Gastrocnemius medialis (tissue), 4 donors: ENCODE data around the gene CGB7.

ENCODE experiments used
- POLR2A ChIP-seq, 2 donors: fragments of 450-650 bp; IDR thresholded peaks; one replicate each; pipeline ENCODE4 v1.6.1; 2017; ENCODE audit warnings: antibody characterized with exemption in 2 of 2, mild to moderate bottlenecking in 2 of 2, moderate library complexity in 2 of 2
- TF ChIP-seq, protein P1 (sequence below), 5 experiments: fragments of 450-650 bp in 3 of 5; fragments of 200-600 bp in 2 of 5; sonication (generic) in 2 of 5; IDR thresholded peaks in 4 of 5; conservative IDR thresholded peaks in 1 of 5; 1 replicate in 4 of 5; 2 replicates in 1 of 5; pipeline ENCODE4 v1.5.1; 2016 to 2019; ENCODE audit warnings: antibody characterized with exemption in 5 of 5, mild to moderate bottlenecking in 3 of 5, moderate library complexity in 3 of 5

DNA sequence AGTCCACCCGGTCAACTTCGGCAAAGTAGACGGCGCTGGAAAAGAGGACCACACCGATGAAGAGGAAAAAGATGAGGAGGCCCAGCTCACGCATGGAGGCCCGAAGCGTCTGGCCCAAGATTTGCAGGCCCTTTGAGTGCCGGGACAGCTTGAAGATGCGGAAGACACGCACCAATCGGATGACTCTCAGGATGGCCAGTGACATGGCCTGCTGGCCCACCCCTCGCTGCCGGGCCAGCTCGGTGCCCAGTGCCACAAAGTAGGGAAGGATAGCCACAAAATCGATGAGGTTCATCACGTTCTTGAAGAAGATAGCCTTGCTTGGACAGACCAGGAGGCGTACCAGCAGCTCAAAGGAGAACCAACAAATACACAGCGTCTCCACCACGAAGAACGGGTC is 12.9 kb upstream of the CGB7 start:
- TF ChIP-seq, protein P1, sequence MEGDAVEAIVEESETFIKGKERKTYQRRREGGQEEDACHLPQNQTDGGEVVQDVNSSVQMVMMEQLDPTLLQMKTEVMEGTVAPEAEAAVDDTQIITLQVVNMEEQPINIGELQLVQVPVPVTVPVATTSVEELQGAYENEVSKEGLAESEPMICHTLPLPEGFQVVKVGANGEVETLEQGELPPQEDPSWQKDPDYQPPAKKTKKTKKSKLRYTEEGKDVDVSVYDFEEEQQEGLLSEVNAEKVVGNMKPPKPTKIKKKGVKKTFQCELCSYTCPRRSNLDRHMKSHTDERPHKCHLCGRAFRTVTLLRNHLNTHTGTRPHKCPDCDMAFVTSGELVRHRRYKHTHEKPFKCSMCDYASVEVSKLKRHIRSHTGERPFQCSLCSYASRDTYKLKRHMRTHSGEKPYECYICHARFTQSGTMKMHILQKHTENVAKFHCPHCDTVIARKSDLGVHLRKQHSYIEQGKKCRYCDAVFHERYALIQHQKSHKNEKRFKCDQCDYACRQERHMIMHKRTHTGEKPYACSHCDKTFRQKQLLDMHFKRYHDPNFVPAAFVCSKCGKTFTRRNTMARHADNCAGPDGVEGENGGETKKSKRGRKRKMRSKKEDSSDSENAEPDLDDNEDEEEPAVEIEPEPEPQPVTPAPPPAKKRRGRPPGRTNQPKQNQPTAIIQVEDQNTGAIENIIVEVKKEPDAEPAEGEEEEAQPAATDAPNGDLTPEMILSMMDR (IDR thresholded peaks at IDR 0.05 in 4 of 5, conservative IDR thresholded peaks at IDR 0.05 in 1 of 5), result no peak
- no peak for TF ChIP-seq POLR2A (IDR thresholded peaks at IDR 0.05)
